SK-N-MC (cell line): ENCODE data around the gene ANAPC4.
A peak's percentile ranks its signal among the peaks of the same experiment; 100 is the strongest.
"Not testable (repeated sequence)": the region's sequence is repeated elsewhere in the genome, so short reads cannot be mapped to it uniquely, and the experiment has no call there.

ENCODE experiments used
- DNase-seq: peaks from one replicate; pipeline ENCODE4 v3.0.0-alpha.2; 2011; ENCODE audit warnings: low read depth, low spot score
- H3K27ac ChIP-seq: fragments of 200-600 bp; sonication (generic); 2 replicates; pipeline ENCODE4 v1.5.1; 2016; ENCODE audit warnings: mixed run types
- H3K36me3 ChIP-seq: fragments of 200-600 bp; sonication (generic); 2 replicates; pipeline ENCODE4 v1.6.1; 2017; ENCODE audit warnings: antibody characterized with exemption, low read length, mixed read lengths; ENCODE audit not compliant: insufficient read depth
- H3K4me3 ChIP-seq: fragments of 200-600 bp; sonication (generic); 2 replicates; pipeline ENCODE4 v1.5.1; 2016
- H3K9ac ChIP-seq: fragments of 200-600 bp; sonication (generic); 2 replicates; pipeline ENCODE4 v1.8.0; 2017; ENCODE audit warnings: mixed run types, mixed read lengths; ENCODE audit not compliant: insufficient read length
- H3K9me3 ChIP-seq: fragments of 200-600 bp; sonication (generic); 2 replicates; pipeline ENCODE4 v1.6.1; 2017; ENCODE audit warnings: low read depth, mild to moderate bottlenecking, antibody characterized with exemption, low read length, moderate library complexity, mixed read lengths
- EZH2 ChIP-seq: fragments of 200-600 bp; sonication (generic); IDR thresholded peaks from one replicate; pipeline ENCODE4 v1.6.1; 2017; ENCODE audit warnings: antibody characterized with exemption
- FOXP2 ChIP-seq: optimal IDR thresholded peaks from 2 replicates; pipeline ENCODE3; 2011; ENCODE audit warnings: mild to moderate bottlenecking, moderate library complexity; ENCODE audit not compliant: insufficient read depth; ENCODE audit errors: extremely low read length, control extremely low read depth
- POLR2AphosphoS5 ChIP-seq: IDR thresholded peaks from 2 replicates; pipeline ENCODE4 v1.6.1; 2012; ENCODE audit warnings: mild to moderate bottlenecking, low read depth, low read length, borderline replicate concordance

ANAPC4 gene

GRCh38 chr4:25368315-25368714 lies 8.7 kb upstream of the ANAPC4 start:
- TF ChIP-seq EZH2 (no peak), FOXP2 (no peak), POLR2AphosphoS5 (no peak)
- no peak for DNase-seq
- Histone ChIP-seq H3K36me3 (no peaks in the 10 kb centered on the region), H3K4me3 (no peak overlapping the region), H3K27ac (no peak overlapping the region), H3K9me3 (no peaks in the 10 kb centered on the region), H3K9ac (no peak overlapping the region)

- H3K4me3 ChIP-seq, result no peak overlapping the region
- no peak overlapping the region for H3K9ac ChIP-seq
- no peaks in the 10 kb centered on the region for H3K36me3 ChIP-seq
- TF ChIP-seq POLR2AphosphoS5, result no peak
- TF ChIP-seq FOXP2, result no peak
- no peak for TF ChIP-seq EZH2
- no peaks in the 10 kb centered on the region for H3K9me3 ChIP-seq
- no peak overlapping the region for H3K27ac ChIP-seq
- no peak for DNase-seq
These were observed 6.8 kb upstream of the ANAPC4 start for GRCh38 chr4:25370242-25370641.

- H3K9ac ChIP-seq, H3K36me3 ChIP-seq, DNase-seq, H3K4me3 ChIP-seq, H3K27ac ChIP-seq, H3K9me3 ChIP-seq: not testable (repeated sequence)
These were observed 4.5 kb upstream of the ANAPC4 start for GRCh38 chr4:25372549-25372948.

- Histone ChIP-seq H3K36me3 (peaks cover 7% of the 10 kb centered on the region; the same call in 1 of the 2 replicates), H3K9ac (peak overlapping the region; percentile 85), H3K9me3 (no peaks in the 10 kb centered on the region), H3K4me3 (peak overlapping the region; percentile 86), H3K27ac (no peak overlapping the region)
- TF ChIP-seq EZH2 (no peak), POLR2AphosphoS5 (no peak)
- no peak for DNase-seq
These were observed 741 bp downstream of the ANAPC4 start for GRCh38 chr4:25377572-25378436.

GRCh38 chr4:25378437-25378743 lies 1.3 kb downstream of the ANAPC4 start:
- no peaks in the 10 kb centered on the region for H3K9me3 ChIP-seq
- DNase-seq, result no peak
- H3K27ac ChIP-seq, result no peak overlapping the region
- TF ChIP-seq POLR2AphosphoS5 (no peak), EZH2 (no peak), FOXP2 (no peak)
- H3K9ac ChIP-seq, result no peak overlapping the region
- peaks cover 7% of the 10 kb centered on the region; the same call in 1 of the 2 replicates for H3K36me3 ChIP-seq
- H3K4me3 ChIP-seq, result peak overlapping the region; percentile 86

GRCh38 chr4:25379591-25379990 lies 2.5 kb downstream of the ANAPC4 start:
- no peak for DNase-seq
- no peak overlapping the region for H3K9ac ChIP-seq
- H3K27ac ChIP-seq, result no peak overlapping the region
- H3K4me3 ChIP-seq, result no peak overlapping the region
- no peaks in the 10 kb centered on the region for H3K9me3 ChIP-seq
- peaks cover 16% of the 10 kb centered on the region; the same call in 1 of the 2 replicates for H3K36me3 ChIP-seq
- no peak for TF ChIP-seq POLR2AphosphoS5
- TF ChIP-seq EZH2, result no peak

GRCh38 chr4:25383647-25384046 lies 6.6 kb downstream of the ANAPC4 start:
- Histone ChIP-seq H3K9me3 (no peaks in the 10 kb centered on the region), H3K36me3 (peaks cover 19% of the 10 kb centered on the region; the same call in 1 of the 2 replicates), H3K27ac (no peak overlapping the region), H3K4me3 (no peak overlapping the region), H3K9ac (no peak overlapping the region)
- TF ChIP-seq FOXP2 (no peak), POLR2AphosphoS5 (no peak), EZH2 (no peak)
- no peak for DNase-seq

GRCh38 chr4:25386926-25387325 lies 9.9 kb downstream of the ANAPC4 start:
- Histone ChIP-seq H3K9me3 (no peaks in the 10 kb centered on the region), H3K36me3 (peaks cover 29% of the 10 kb centered on the region), H3K9ac (no peak overlapping the region), H3K4me3 (no peak overlapping the region), H3K27ac (no peak overlapping the region)
- DNase-seq, result no peak
- TF ChIP-seq FOXP2 (no peak), EZH2 (no peak), POLR2AphosphoS5 (no peak)

GRCh38 chr4:25397305-25397704 lies 20.2 kb downstream of the ANAPC4 start:
- no peak for DNase-seq
- Histone ChIP-seq H3K36me3 (peaks cover 37% of the 10 kb centered on the region), H3K4me3 (no peak overlapping the region), H3K9ac (no peak overlapping the region), H3K9me3 (no peaks in the 10 kb centered on the region), H3K27ac (no peak overlapping the region)
- no peak for TF ChIP-seq FOXP2
- TF ChIP-seq EZH2, result no peak
- TF ChIP-seq POLR2AphosphoS5, result no peak
